Measurements from ENCODE around the gene C12orf76. TPM values are rescaled to one million over a fixed set of nuclear protein-coding genes. Genes with fewer than 3 reads are reported as not detected.

Gene C12orf76
- total and polyA plus RNA-seq, 2 donors (not counting 1 experiment from before 2014, with no cell fraction given), result 21.5 to 28.5 TPM

GRCh38 chr12:109996483-109996853, 51.9 kb downstream of the C12orf76 start:
- ChIA-PET CTCF (interaction anchor here (1.0 to 3.0 kb wide), 2 partner anchors 8 to 15 kb away, joined by 3 to 7 read pairs; no protein-coding TSS in a partner anchor), POLR2A (interaction anchor here (0.6 kb wide), 1 partner anchor 36 kb away, joined by 3 read pairs; no protein-coding TSS in a partner anchor)
- no peaks in the 10 kb centered on the region for H3K27me3 ChIP-seq (replicated peaks in 1 of 4; ENCODE audit: control extremely low read depth in 1 of 4, control insufficient read depth in 3 of 4, insufficient read depth in 4 of 4, low read length in 3 of 4)
- H3K4me1 ChIP-seq (ENCODE audit: control insufficient read depth in 2 of 2, insufficient read depth in 2 of 2, low read length in 2 of 2), result peaks cover 45 to 53% of the 10 kb centered on the region in 2 donors
- no peaks in the 10 kb centered on the region for H3K9me3 Mint-ChIP-seq (ENCODE audit: insufficient read depth)
- H3K79me2 ChIP-seq (ENCODE audit: control insufficient read depth, insufficient read depth, low read length), result peaks cover 86% of the 10 kb centered on the region
- peaks cover 15% of the 10 kb centered on the region for H4K20me1 ChIP-seq (ENCODE audit: control insufficient read depth, insufficient read depth, low read length, poor library complexity, severe bottlenecking)
- peaks cover 0 to 5% of the 10 kb centered on the region in 2 experiments for H3K36me3 ChIP-seq (replicated peaks in 1 of 2; ENCODE audit: control extremely low read depth in 1 of 2, control insufficient read depth in 1 of 2, extremely low read depth in 1 of 2, insufficient read depth in 2 of 2, low read length in 1 of 2)
- H2AFZ ChIP-seq (ENCODE audit: insufficient read depth, low read depth, low read length, poor library complexity, severe bottlenecking), result peak overlapping the region; percentile 82
- peak overlapping the region; percentile 69 to 90 for H3K27ac ChIP-seq (ENCODE audit: low read length in 2 of 2)
- TF ChIP-seq EZH2 (IDR thresholded peaks at IDR 0.05; ENCODE audit: borderline replicate concordance, insufficient read depth, low read depth, low read length, poor library complexity, severe bottlenecking) (no peak), CTCF (IDR thresholded peaks at IDR 0.05) (no peak)
- peak overlapping the region; percentile 82 for H3K4me3 Mint-ChIP-seq
- intact Hi-C loops (cut with micrococcal nuclease), result loop anchor here (1.0 to 10.0 kb wide), 4 partner anchors 16 to 284 kb away; partner anchors contain the start of genes C12orf76, FAM222A and GLTP
- H3K27me3 Mint-ChIP-seq, result no peaks in the 10 kb centered on the region
- ATAC-seq (ENCODE audit: low read depth) (no peak), DNase-seq (no peak)
- peak overlapping the region; percentile 68 to 99 (median 74) for H3K4me3 ChIP-seq (ENCODE audit: control extremely low read depth in 1 of 5, extremely low read depth in 1 of 5, insufficient read depth in 1 of 5, low read depth in 2 of 5, low read length in 4 of 5)
- H3K4me2 ChIP-seq (replicated peaks; ENCODE audit: low read depth, low read length, poor library complexity, severe bottlenecking), result peak overlapping the region; percentile 81
- peaks cover 67% of the 10 kb centered on the region for H3K4me1 Mint-ChIP-seq
- no peaks in the 10 kb centered on the region for H3K9me3 ChIP-seq (ENCODE audit: control extremely low read depth in 1 of 3, control insufficient read depth in 2 of 3, insufficient read depth in 1 of 3, low read length in 2 of 3)
- peak overlapping the region; percentile 93 for H3K9ac ChIP-seq (ENCODE audit: low read length)
- H3K27ac Mint-ChIP-seq, result peak overlapping the region; percentile 91
- WGBS (ENCODE audit: insufficient coverage), result no CpG with 5 or more reads among the region's 2 CpGs

Measured in B cell (primary cell).